ENCODE data around the gene NTMT1.
"Not testable (repeated sequence)": the region's sequence is repeated elsewhere in the genome, so short reads cannot be mapped to it uniquely, and the experiment has no call there.

Gene NTMT1

DNA sequence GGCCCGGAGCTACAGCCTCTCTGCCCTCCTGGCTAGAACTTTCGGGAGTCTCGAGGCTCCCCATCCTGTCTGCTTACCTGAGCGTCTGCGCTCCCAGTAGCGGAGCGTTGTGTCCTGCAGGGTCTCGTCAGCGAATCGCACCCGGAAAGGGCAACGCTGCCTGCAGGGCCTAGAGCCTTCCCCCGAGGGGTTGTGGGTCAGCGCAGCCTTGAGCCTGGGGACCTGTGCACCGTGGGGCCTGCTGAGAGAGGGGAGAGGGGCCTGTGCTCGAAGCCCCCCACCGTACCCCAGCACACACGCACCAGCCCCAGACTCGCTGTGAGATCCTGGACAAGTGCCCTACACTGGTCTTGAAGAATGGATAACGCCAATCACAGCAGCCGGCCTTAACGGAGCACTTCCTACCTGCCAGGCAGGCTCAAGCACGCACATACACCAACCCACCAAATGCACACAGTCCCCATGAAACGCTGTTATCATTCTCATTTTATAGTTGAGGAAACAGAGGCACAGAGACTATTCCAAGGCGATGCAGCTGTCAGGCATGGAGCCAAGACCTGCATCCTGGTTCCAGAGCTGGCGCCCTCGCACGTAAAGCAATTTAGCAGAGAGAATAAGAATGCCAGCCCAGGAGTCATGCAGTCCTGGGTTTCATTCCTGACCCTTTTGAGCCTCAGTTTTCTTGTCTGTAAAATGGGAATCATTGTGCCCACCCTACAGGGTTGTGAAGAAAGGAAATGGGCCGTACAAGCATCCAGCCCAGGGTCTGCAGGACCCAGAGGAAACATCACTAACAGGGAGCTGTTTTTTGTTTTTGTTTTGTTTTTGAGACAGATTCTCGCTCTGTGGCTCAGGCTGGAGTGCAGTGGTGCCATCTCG, 10.3 kb upstream of the NTMT1 start:
- no peak for DNase-seq

DNA sequence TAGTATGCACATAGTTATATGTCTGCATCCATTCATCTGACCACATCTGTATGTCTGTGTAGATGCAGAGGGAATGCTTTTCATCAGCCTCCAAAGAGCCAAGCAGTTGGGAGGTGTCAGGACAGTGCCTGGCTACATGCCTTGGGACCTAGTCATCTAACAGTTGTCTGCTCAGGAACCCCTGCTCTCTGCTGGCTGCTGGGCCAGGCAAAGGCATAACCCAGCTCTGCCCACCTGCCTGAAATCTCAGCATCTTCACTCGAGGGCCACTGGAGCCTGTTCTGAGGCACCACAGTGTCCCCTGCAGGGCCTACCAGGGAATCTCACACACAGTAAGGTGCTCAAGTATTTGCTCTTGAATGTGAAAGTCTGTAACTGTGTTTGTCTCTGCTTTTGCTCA, 8.8 kb upstream of the NTMT1 start:
- no peak for DNase-seq

DNA sequence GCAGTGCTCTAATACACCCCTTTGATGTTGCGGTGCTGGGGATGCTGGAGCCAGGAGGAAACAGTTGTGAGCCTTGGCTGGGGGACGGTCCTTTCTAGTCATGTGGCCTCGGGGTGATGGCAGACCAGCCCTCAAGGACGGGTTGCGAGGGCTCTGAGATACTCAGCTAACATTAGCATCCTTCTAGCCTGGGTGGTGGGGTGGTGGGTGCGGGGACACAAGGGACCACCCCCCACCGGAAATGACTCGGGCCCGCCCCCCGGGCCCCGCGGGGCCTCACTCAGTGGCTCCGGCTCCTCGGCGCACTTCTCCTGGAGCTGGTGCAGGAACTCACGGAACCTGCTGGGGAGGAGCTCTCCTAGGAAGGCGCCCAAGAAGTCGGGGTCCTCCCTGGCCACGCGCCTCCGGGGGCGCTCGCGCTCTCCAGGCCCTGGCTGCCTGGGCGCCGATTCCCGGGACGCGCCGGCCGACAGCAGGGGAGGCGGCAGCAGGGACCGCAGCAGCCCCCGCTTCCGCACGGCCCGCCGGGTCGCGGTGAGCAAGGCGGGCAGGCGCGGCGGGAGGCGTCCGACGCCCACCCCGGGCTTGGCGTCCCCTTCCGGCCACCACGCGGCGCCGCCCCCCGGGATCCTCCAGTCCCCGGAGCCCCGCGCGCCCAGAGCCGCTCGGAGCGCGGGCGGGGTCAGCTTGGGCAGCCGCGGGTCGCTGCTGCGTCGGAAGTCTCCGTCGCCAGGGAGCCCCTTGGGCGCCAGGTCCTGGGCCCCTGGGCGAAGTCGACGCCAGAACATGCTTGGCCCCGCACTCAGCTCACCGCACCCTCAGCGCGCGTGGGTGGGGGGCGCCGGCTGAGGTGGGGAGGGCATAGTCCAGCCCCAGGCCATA, 5.9 kb upstream of the NTMT1 start:
- DNase-seq: no peak

DNA sequence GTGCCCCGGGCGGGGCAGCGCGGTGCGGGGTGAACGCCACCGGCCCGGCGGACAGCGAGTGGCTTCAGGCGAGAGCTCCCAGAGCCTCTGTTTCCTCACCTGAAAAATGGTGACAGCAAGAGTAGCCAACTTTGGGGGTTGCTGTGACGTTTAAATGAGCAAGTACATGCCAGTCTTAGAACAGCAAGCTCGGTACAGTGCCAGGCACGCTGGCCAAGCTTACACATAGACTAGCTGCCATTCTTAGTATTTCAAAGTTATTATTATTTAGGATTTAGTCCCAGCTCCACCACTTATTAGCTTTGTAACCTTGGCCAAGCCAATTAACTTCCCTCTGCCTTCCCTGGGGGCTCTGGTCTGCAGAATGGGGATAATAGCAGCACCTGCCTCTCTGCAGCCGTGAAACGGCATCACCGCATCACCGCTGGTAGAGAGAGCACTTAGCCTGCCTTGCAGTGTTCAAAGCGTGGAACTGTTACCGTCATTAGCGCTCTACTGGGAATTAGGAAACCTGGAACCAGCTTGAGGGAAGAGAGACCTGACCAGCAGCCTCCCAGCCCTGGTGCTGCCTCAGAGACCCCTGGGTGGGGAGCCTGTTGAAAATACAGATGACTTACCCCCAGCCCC, 5.2 kb upstream of the NTMT1 start, which contains the start of gene C9orf50:
Gene C9orf50, minus strand, starts transcription at position 433 of the 627 bp plus-strand sequence. CDS start 527 bp downstream, outside the sequence.
- DNase-seq: no peak

DNA sequence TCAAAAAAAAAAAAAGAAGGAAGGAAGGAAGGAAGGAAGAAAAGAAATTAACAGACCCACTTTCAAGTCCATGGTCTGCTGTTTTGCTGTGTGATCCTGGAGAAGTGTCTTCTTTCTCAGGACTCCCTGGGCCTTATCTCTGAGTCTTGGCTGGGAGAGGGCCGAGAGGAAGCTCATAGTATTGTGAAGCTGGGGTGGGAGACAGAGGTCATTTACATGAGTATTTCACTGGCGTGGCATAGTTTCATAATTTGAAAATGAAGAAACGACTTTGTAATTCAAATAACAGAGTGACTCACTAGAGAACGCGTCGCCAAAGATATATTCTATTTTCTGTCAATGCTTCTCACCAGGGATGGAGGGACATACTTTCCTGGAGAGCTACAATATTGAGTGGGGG, 2.6 kb upstream of the NTMT1 start:
- no peak for DNase-seq

DNA sequence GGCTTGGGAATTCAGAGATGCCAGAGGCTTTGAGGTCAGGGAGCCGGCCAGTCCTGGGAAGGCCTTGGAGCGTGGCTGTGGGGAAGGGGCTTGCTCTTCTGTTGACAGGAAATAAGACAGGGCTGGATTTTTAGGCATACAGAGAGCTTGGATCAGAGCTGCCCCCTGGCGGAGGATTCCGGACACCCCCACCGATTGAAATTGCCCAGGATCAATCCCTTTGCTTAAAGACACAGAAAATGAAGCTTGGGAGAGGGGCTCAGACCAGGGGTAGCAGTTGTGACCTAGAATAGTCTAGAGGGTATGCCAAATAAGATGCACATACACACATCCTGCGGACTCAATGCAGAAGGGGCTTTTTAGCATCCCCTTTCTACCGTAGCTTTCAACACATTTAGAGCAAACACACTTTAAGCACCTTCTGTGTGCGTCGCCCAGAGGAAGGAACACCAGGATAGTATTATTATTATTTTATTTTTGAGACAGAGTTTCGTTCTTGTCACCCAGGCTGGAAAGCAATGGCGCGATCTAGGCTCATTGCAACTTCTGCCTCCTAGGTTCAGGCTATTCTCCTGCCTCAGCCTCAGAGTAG, 1.7 kb upstream of the NTMT1 start:
- DNase-seq: peak; percentile 23

DNA sequence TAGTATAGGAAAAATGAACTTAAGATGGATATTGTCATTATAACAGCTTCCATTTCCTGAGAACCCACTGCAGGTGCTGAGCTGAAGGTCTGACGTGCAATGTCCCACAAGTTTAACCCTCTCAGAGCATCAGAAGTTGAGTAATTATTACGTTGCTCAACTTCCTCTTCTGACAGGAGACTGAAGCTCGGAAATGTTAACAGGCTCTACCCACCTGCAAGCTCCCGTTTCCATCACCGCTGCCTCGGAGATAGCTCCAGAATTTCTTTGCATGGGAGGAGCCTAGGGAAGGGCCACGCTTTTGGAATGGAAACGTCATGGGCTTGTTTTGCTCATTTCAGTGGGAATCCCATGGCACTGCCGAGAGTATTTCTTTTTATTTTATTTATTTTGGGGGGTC, 1.0 kb upstream of the NTMT1 start:
- no peak for DNase-seq

DNA sequence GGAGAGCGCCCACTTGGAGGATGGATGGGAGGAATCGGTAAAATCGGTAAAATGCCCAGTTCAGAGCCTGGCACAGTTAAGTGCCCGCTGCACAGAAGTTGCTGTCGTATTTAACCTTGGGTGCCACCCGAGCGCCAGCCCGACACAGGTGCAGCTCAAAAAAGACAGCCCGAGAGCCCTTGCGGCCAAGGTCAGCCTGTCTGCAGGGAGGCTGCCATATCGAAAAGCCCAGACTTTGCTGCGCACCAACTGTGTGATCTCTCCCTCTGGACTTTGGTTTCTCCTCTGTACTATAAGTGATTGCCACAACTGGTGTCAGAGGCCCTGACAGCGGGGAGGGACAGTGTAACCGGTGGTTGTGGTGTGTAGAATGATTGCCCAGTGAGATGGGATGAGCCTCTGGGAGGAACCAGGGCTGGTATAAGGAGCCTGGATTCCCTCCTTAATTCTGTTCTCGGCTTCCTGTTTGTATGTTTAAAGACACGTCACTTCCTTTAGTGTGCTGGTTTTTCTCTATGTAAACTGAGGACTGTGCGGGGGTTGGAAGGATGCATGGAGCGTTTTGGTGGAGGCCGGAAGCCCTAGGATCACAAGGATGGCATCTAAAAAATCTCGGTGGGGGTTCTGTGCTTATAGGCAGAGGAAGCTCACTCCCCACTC, 792 bp downstream of the NTMT1 start:
- DNase-seq: no peak

DNA sequence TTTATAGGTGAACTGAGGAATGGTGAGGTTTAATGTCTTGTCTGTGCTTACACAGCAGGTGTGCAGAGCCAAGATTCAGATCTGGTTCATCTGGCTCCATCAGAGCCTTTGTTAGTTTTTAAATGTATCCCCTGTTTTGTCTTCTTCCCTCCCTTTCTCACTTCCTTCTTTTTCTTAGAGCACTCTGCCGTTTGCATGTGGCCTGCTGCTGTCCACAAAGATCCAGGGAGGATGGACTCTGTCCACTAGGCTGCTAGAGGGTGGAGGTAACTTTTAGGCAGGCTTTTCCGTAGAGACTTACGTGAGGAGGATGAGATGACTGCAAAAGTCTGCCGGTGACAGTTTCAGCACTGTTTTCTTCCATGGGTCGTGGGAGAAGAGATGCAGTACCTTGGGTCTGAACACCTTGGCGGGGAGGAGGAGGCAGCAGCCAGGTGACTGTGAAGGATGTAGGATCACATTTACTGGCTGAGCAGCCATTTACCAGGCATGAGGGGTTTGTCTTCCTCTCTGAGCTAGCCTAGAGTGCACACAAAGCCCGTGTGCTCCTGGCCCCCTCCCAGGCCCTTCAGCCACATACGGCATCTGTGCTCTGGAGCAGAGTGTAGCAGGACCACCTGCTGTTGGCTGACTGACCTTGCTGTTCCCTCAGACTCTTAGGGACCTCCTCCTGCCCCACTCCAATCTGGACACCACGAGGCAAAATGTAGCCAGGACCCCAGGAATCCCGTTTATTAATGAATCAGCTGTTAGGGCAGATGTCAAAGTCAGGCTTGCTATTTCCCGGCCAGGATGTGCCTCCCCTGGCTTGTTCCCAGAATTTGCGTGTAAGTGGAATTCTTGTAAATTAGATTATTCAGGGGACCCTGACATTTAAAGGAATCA, 1.8 kb downstream of the NTMT1 start:
- DNase-seq: no peak

DNA sequence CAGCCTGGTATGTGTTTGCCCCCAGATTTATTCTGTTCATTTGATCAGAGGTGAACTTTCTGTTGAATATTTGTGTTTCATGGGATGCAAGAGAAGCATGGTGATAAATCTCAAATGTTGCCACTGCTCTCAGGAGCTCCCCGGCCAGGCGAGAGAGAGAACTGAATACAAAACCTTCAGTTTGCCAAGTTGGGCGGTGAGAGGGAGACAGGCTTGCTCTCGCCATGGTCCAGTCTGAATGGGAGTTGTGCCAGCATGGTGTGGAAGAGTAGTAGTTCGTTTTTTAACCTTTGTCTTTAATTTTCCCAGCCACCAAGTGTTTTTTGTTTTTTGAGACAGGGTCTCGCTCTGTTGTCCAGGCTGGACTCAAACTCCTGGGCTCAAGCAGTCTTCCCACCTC, 2.7 kb downstream of the NTMT1 start:
- DNase-seq: no peak

DNA sequence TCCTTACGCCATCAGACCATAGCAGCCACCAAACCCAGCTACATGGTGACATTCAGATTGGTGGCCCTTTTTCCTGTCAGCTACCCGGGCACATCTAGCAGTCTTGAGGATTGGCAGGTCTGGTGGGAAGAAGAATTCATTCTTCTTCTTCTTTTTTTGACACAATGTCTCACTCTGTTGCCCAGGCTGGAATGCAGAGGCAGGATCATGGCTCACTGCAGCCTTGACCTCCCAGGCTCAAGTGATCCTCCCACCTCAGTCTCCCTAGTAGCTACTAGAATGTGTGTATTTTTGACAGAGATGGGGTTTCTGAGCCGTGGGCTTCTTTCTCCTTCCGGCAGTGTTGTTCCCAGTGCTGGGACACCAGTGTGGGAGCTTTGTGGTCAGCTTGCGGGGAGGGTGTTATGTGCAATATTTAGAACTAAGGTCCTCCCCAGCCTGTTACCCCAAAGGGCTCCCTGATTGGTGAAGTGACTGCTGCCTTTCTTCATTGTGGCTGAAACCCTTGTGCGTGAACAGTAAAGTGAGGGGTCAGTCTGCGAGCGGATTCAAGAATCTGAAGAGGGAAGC, 3.4 kb downstream of the NTMT1 start:
- DNase-seq: no peak

DNA sequence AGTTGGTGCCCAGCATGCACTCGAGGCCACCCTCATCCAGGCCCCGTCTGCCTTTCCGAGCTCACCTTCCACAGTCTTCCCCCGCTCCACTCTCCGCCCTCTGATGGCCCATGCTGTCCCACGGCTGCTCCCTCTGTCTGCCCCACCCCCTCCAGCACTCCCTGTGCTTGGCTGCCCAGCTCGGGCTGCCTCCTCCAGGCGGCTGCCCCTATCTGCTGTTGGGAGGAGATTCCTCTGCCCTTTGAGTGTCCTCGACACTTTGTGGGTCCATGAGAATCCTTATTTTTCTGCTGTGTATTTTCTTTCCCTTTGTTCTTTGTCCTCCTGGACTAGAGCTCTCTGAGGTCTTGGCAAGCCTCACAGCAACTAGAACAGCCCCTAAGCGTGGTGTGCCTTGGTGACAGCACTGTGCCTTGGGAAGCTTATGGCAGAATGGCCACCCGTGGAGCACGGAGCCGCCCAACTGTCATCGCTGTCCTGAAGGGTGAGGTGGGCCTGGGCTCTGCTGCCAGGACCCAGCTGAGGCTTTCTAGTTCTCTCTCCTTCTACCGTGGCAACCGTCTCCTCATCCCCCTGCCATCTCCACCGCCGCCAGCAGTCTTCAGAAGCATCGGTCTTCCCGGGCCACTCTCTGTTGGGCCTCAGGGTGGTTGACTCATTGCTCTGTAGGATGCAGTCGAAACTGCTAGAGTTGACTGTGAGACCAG, 5.2 kb downstream of the NTMT1 start:
- DNase-seq: no peak

DNA sequence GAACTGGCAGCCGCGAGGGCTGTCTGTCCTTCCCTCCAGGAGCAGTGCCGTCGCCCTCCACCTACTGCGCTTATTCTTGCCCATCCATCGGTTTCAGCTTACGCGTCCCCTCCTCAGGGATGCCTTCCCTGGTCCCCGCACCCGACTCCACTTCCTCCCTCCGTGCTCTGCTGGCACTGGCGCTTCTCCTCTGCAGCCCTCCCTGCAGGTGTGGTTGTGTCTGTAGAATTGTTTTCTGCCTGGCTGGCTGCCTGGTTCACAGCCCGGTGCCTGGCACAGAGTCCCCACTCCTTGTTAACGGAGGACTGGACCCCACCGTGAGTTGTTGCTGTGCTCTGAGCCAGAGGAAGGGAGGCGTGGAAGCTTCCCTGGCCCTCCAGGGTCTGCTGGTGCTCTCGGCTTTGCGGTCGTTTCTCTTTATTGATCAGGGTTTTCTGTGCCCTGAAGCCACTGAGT, 5.7 kb downstream of the NTMT1 start:
- no peak for DNase-seq

DNA sequence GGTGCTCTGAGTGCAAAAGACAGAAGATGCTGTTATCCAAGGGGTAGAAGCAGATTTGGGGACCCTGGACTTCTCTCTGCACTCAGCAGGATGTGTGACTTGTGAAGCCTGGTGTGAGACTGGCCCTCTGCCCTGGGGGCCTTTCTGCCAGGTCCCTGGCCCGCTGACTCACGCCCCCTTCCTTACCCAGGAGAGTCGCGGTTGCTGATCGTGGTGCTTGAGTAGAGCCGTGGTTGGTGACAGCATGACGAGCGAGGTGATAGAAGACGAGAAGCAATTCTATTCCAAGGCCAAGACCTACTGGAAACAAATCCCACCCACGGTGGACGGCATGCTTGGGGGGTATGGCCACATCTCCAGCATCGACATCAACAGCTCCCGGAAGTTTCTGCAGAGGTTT, 6.5 kb downstream of the NTMT1 start:
- no peak for DNase-seq

DNA sequence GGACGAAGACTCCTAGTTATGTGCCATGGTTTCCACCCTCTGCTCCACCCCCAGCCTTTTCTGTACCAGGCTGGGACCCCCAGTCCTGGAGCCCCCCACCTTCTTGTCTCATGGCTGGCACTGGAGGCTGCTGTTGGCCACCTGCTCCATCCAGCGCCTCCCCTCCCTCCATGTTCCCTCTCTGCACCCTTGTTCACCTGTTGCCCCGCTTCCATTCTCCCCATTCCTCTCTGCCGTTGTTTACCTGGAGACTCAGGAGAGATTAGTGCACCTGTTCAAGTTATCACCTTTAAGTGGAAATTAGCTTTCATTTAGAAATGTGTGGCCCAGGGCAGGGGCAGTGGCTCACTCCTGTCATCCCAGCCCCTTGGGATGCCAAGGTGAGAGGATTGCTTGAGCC, 7.2 kb downstream of the NTMT1 start:
- no peak for DNase-seq

DNA sequence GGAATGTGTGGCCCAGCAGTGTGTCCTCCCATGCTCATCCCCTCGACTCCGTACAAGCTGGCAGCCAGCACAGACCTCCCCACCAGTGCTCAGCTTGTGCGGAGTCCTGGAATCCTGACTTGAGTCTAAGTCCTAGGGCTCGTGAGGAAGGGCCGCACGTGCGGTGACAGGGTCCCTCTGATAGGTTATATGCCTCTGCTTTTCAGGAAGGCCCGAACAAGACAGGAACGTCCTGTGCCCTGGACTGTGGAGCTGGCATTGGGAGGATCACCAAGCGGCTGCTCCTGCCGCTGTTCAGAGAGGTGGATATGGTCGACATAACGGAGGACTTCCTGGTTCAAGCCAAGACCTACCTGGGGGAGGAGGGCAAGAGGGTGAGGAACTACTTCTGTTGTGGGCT, 7.9 kb downstream of the NTMT1 start:
- DNase-seq: no peak

DNA sequence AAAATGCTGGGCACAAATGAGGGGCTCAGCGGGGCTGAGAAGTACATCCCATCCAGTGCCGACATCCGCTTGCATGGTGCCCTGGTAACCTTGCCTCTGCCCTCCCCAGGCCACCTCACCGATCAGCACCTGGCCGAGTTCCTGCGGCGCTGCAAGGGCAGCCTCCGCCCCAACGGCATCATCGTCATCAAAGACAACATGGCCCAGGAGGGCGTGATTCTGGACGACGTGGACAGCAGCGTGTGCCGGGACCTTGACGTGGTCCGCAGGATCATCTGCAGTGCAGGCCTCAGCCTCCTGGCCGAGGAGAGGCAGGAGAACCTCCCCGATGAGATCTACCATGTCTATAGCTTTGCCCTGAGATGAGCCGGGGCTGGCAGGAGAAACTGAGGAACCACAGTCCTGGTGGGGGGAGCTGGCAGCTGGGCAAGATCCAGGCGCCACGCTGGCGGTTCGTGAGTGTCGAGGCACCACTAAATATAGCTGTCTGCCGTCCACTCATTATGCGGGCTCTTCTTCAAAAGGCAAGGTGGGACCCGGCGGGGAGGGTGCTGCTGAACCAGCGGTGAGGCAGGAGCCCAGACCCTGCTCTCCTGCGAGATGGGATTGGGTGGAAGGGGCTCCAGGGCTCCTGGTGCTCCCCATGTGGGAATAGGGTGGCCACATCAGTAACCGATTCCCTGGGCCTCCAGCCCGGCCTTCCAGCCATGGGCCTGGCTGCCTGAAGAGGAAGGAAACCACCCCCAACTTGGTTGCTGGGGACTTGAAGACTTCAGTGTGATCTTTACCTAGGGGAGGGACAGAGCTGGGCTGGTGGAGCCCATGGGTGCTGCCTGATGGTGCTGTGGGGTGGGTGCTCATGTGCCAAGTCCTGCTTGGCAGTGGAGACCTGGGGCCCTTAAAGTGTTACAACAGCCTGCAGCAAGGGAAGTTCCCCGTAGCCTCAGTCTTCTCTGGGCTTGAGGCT, 9.4 kb downstream of the NTMT1 start:
- no peak for DNase-seq

DNA sequence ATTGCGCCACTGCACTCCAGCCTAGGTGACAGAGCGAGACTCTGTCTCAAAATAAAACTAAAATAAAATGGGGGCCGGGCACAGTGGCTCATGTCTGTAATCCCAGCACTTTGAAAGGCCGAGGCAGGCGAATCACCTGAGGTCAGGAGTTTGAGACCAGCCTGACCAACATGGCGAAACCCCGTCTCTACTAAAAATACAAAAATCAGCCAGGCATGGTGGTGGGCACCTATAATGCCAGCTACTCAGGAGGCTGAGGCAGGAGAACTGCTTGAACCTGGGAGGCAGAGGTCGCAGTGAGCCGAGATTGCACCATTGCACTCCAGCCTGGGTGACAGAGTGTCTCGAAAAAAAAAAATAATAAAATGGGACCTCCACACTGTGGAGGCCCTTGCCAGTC, 10.4 kb downstream of the NTMT1 start:
- DNase-seq: not testable (repeated sequence)

DNA sequence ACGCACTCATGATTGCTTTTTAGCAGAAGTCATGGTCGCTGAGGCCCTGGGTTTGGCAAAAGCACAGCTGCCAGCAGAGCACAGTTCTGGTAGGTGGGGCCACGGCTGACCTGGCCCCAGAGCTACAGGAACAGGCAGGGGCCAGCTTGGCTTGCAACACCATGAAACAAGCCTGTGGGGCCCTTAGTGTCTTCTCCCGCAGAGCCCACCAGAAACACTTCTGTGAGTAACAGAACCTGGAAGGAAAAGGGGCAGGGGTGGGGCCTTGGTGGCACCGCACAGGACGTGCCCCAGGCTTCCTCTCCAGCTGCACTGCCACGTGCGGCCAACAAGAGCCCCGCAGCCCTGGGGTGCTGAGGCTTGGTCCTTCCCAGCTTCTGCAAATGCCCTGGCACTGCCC, 11.1 kb downstream of the NTMT1 start:
- no peak for DNase-seq

All from NCI-H1694 treated with DMSO at 0.1 percent for 48 hours (cell line).